ENCODE results near the gene ZNF462. TPM values are rescaled to one million over a fixed set of nuclear protein-coding genes. Genes with fewer than 3 reads are reported as not detected.

The ZNF462 gene
- total RNA-seq, 1 donor from 2014 or later: 28.5 TPM

DNA sequence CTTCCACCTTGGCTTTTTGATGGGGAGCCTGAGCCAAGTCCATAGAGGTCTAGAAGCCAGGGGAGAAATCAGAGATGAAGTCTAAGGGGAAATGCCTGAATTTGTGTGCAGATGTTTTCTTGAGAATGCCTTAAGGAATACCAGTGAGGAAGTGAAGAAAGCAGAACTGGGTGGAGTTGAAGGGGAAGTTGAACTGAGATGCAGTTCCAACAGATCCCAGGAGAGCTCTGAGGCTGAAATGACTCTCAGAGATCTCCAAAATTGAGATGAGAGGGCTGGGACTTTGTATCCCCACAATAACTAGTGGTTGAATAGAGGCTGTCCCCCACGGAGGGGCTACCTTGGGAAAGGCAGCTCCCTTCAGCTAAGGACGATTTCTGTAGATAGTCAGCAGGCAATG, 197.1 kb downstream of the ZNF462 start:
- no peak for DNase-seq (ENCODE audit: extremely low spot score in 2 of 2)
- H3K4me1 ChIP-seq: no peaks in the 10 kb centered on the region
- H3K27me3 ChIP-seq: no peaks in the 10 kb centered on the region
- no peak for TF ChIP-seq POLR2AphosphoS5 (IDR thresholded peaks at IDR 0.05; ENCODE audit: insufficient read depth in 1 of 2, low read depth in 1 of 2)
- H3K36me3 ChIP-seq: no peaks in the 10 kb centered on the region
- H3K4me3 ChIP-seq: no peak overlapping the region
- no peaks in the 10 kb centered on the region for H3K9me3 ChIP-seq
- H3K27ac ChIP-seq: no peak overlapping the region
- intact Hi-C loops (cut with DNase I): no loop called here

Small RNA genes within 50 kb of the gene (small RNA-seq; reads per million reads assigned to genes)
- not detected for gene RNA5SP292

All from vagina (tissue), 2 donors.